ENCODE results near the gene FUT7. TPM values are rescaled to one million over a fixed set of nuclear protein-coding genes. Genes with fewer than 3 reads are reported as not detected.
"Not testable (repeated sequence)": the region's sequence is repeated elsewhere in the genome, so short reads cannot be mapped to it uniquely, and the experiment has no call there.

Gene FUT7
- total RNA-seq, 1 experiment from 2014 or later: not detected

DNA sequence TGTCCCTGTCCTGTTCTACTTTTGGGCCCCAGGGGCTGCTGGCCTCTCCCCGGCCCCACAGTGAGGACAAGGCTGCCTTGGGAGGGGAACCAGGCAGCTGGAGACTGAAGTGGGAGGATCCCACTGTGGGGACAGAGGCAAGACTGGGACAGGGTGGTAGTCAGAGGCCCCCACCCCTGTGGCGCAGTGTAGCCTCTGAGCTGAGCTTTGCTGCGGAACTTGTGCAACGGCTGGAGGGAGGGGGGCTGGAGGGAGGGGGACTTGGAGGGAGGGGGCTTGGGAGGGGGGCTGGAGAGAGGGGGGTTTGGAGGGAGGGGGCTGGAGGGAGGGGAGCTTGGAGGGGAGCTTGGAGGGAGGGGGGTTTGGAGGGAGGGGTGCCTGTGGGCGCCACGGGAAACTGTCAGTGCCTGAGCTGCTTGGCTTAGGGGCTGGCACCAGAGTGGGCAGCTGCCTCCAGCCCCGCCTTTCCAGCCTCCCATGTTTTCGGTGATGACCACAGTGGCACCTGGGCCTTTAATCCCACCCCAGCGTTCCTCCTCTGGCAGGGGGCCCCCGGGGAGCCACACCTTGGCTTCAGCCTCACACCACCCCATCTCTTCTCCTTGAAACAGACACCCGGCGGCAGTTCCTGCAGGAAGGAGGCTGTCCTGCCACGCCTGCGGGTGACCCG lies 2.3 kb upstream of the FUT7 start:
- DNase-seq (ENCODE audit: low read depth, low spot score) (no peak), ATAC-seq (peak; percentile 10)
- ChIA-PET CTCF (interaction anchor here (0.8 to 4.0 kb wide), 20 partner anchors 11 to 248 kb away, joined by 3 to 109 read pairs (median 6); partner anchors contain the start of genes AJM1, C8G, NPDC1 and SAPCD2), POLR2A (no interaction called here), RAD21 (ENCODE audit: low non-redundant PET in 1 of 2, low total read pairs in 2 of 2, uncharacterized antibody in 2 of 2, unreplicated experiment in 2 of 2) (interaction anchor here (0.7 to 1.9 kb wide), 5 partner anchors 13 to 187 kb away, joined by 3 to 25 read pairs (median 3); partner anchors contain the start of gene SAPCD2 (in 1 of the 2))
- intact Hi-C loops (cut with micrococcal nuclease): no loop called here
- no peak for TF ChIP-seq POLR2A (IDR thresholded peaks at IDR 0.05; ENCODE audit: borderline replicate concordance, extremely low read depth, insufficient read depth, insufficient read length)
- no peak for TF ChIP-seq ZFX (IDR thresholded peaks at IDR 0.05)
- TF ChIP-seq EZH2phosphoT487 (IDR thresholded peaks at IDR 0.05; ENCODE audit: borderline replicate concordance): no peak
- TF ChIP-seq, protein P1, sequence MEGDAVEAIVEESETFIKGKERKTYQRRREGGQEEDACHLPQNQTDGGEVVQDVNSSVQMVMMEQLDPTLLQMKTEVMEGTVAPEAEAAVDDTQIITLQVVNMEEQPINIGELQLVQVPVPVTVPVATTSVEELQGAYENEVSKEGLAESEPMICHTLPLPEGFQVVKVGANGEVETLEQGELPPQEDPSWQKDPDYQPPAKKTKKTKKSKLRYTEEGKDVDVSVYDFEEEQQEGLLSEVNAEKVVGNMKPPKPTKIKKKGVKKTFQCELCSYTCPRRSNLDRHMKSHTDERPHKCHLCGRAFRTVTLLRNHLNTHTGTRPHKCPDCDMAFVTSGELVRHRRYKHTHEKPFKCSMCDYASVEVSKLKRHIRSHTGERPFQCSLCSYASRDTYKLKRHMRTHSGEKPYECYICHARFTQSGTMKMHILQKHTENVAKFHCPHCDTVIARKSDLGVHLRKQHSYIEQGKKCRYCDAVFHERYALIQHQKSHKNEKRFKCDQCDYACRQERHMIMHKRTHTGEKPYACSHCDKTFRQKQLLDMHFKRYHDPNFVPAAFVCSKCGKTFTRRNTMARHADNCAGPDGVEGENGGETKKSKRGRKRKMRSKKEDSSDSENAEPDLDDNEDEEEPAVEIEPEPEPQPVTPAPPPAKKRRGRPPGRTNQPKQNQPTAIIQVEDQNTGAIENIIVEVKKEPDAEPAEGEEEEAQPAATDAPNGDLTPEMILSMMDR (IDR thresholded peaks at IDR 0.05 in 2 of 3, conservative IDR thresholded peaks at IDR 0.05 in 1 of 3; ENCODE audit: borderline replicate concordance in 1 of 3, insufficient read depth in 1 of 3, low read depth in 2 of 3, low read length in 2 of 3): no peak
- peak; percentile 13 for TF ChIP-seq TCF7L2 (IDR thresholded peaks at IDR 0.05; ENCODE audit: borderline replicate concordance, extremely low read depth, insufficient read depth, insufficient read length)
- no peak for TF ChIP-seq ZNF274 (IDR thresholded peaks at IDR 0.05; ENCODE audit: low read depth, low read length)
- TF ChIP-seq SIN3A (IDR thresholded peaks at IDR 0.05; ENCODE audit: low read depth): no peak
- H2AFZ ChIP-seq (ENCODE audit: low read depth, low read length, poor library complexity, severe bottlenecking): no peak overlapping the region
- H3K9ac ChIP-seq (ENCODE audit: low read length): no peak overlapping the region
- peak overlapping the region; percentile 70 for H3K4me2 ChIP-seq (ENCODE audit: low read length)
- no peak overlapping the region; the same call in 1 of the 2 replicates for H3K27ac ChIP-seq (ENCODE audit: low read depth, low read length)
- H4K20me1 ChIP-seq (ENCODE audit: insufficient read depth): no peaks in the 10 kb centered on the region
- H3K79me2 ChIP-seq (ENCODE audit: insufficient read depth, low read length): no peaks in the 10 kb centered on the region
- peaks cover 13 to 27% of the 10 kb centered on the region in 2 experiments; a peak in 3 of 4 replicates for H3K4me1 ChIP-seq (ENCODE audit: control insufficient read depth in 1 of 2, insufficient read depth in 2 of 2, low read length in 2 of 2)
- H3K27me3 ChIP-seq (ENCODE audit: insufficient read depth, low read length): no peaks in the 10 kb centered on the region
- peaks cover 0 to 3% of the 10 kb centered on the region in 2 experiments; a peak in 2 of 4 replicates for H3K36me3 ChIP-seq (ENCODE audit: control insufficient read depth in 1 of 2, insufficient read depth in 2 of 2, low read length in 2 of 2)
- no peaks in the 10 kb centered on the region for H3K9me3 ChIP-seq (ENCODE audit: control insufficient read depth in 1 of 2, insufficient read depth in 1 of 2, low read depth in 1 of 2, low read length in 2 of 2)
- no TSS peak for BruUV-seq (replicated peaks)
- no peaks in the 10 kb centered on the region for H3K9me2 ChIP-seq (ENCODE audit: insufficient read depth)
- no peak overlapping the region for H3K4me3 ChIP-seq (replicated peaks in 1 of 2; ENCODE audit: low read depth in 1 of 2, low read length in 2 of 2)

DNA sequence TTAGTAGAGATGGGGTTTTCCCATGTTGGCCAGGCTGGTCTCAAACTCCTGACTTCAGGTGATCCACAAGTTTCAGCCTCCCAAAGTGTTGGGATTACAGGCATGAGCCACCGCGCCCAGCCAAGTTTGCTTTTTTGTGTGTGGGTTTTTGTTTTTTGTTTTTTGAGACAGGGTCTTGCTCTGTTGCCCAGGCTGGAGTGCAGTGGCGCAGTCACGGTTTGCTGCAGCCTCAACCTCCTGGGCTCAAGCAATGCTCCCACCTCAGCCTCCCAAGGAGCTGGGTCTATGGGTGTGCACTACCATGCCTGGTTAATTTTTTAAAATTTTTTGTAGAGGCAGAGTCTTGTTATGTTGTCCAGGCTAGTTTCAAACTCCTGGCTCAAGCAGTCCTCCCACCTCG lies 1.6 kb upstream of the FUT7 start:
- H3K36me3 ChIP-seq (ENCODE audit: control insufficient read depth in 1 of 2, insufficient read depth in 2 of 2, low read length in 2 of 2); ATAC-seq; H3K79me2 ChIP-seq (ENCODE audit: insufficient read depth, low read length); intact Hi-C loops (cut with micrococcal nuclease); H4K20me1 ChIP-seq (ENCODE audit: insufficient read depth); RAD21 ChIA-PET (ENCODE audit: low non-redundant PET in 1 of 2, low total read pairs in 2 of 2, uncharacterized antibody in 2 of 2, unreplicated experiment in 2 of 2); H3K9ac ChIP-seq (ENCODE audit: low read length); H3K9me2 ChIP-seq (ENCODE audit: insufficient read depth); H2AFZ ChIP-seq (ENCODE audit: low read depth, low read length, poor library complexity, severe bottlenecking); H3K27me3 ChIP-seq (ENCODE audit: insufficient read depth, low read length); H3K9me3 ChIP-seq (ENCODE audit: control insufficient read depth in 1 of 2, insufficient read depth in 1 of 2, low read depth in 1 of 2, low read length in 2 of 2); DNase-seq (ENCODE audit: low read depth, low spot score); POLR2A ChIA-PET; H3K4me3 ChIP-seq (replicated peaks in 1 of 2; ENCODE audit: low read depth in 1 of 2, low read length in 2 of 2); H3K4me2 ChIP-seq (ENCODE audit: low read length); BruUV-seq (replicated peaks); H3K27ac ChIP-seq (ENCODE audit: low read depth, low read length): not testable (repeated sequence)
- CTCF ChIA-PET: interaction anchor here (1.7 to 4.0 kb wide), 2 partner anchors 85 to 243 kb away, joined by 5 to 109 read pairs; partner anchors contain the start of gene TMEM141
- peaks cover 17 to 34% of the 10 kb centered on the region in 2 experiments for H3K4me1 ChIP-seq (ENCODE audit: control insufficient read depth in 1 of 2, insufficient read depth in 2 of 2, low read length in 2 of 2)
